ENCODE results near the gene MROH2A.
"Not testable (repeated sequence)": the region's sequence is repeated elsewhere in the genome, so short reads cannot be mapped to it uniquely, and the experiment has no call there.

Gene MROH2A

GRCh38 chr2:233745073-233745755, 32.9 kb upstream of the MROH2A start:
- no peak for TF ChIP-seq CTCF (IDR thresholded peaks at IDR 0.05; ENCODE audit: insufficient read depth, low read depth, low read length, missing control alignments)
- DNase-seq (ENCODE audit: low read depth) = no peak

GRCh38 chr2:233745838-233746237, 32.3 kb upstream of the MROH2A start:
- not testable (repeated sequence) for DNase-seq (ENCODE audit: low read depth); H3K4me3 ChIP-seq (ENCODE audit: low read depth, low read length)

More at GRCh38 chr2:233745073-233745755, 32.9 kb upstream of the MROH2A start:
- H3K4me3 ChIP-seq (ENCODE audit: low read depth, low read length) = no peak overlapping the region

- no peak for TF ChIP-seq CTCF (IDR thresholded peaks at IDR 0.05; ENCODE audit: insufficient read depth, low read depth, low read length, missing control alignments)
- DNase-seq (ENCODE audit: low read depth) = no peak
- no peak overlapping the region for H3K4me3 ChIP-seq (ENCODE audit: low read depth, low read length)
Measured at GRCh38 chr2:233746475-233747282, 31.5 kb upstream of the MROH2A start.

- no peak for DNase-seq (ENCODE audit: low read depth)
- H3K4me3 ChIP-seq (ENCODE audit: low read depth, low read length) = no peak overlapping the region
- no peak for TF ChIP-seq CTCF (IDR thresholded peaks at IDR 0.05; ENCODE audit: insufficient read depth, low read depth, low read length, missing control alignments)
Measured at GRCh38 chr2:233747283-233747544, 30.9 kb upstream of the MROH2A start.

- not testable (repeated sequence) for DNase-seq (ENCODE audit: low read depth); H3K4me3 ChIP-seq (ENCODE audit: low read depth, low read length)
Measured at GRCh38 chr2:233750689-233751088, 27.4 kb upstream of the MROH2A start.

- not testable (repeated sequence) for H3K4me3 ChIP-seq (ENCODE audit: low read depth, low read length); DNase-seq (ENCODE audit: low read depth)
Measured at GRCh38 chr2:233751212-233752009, 26.7 kb upstream of the MROH2A start.

- TF ChIP-seq CTCF (IDR thresholded peaks at IDR 0.05; ENCODE audit: insufficient read depth, low read depth, low read length, missing control alignments) = no peak
- no peak for DNase-seq (ENCODE audit: low read depth)
- H3K4me3 ChIP-seq (ENCODE audit: low read depth, low read length) = no peak overlapping the region
Measured at GRCh38 chr2:233754872-233755611, 23.1 kb upstream of the MROH2A start.
